GM18519 (cell line): ENCODE results near the gene NEU2.

ENCODE experiments used
- ATAC-seq: cut with Tn5 transposase; IDR thresholded peaks from one replicate; pipeline ENCODE4 v1.9.1; 2021; ENCODE audit warnings: mild to moderate bottlenecking, moderate library complexity; ENCODE audit not compliant: unreplicated experiment, low FRiP score

Gene NEU2

DNA sequence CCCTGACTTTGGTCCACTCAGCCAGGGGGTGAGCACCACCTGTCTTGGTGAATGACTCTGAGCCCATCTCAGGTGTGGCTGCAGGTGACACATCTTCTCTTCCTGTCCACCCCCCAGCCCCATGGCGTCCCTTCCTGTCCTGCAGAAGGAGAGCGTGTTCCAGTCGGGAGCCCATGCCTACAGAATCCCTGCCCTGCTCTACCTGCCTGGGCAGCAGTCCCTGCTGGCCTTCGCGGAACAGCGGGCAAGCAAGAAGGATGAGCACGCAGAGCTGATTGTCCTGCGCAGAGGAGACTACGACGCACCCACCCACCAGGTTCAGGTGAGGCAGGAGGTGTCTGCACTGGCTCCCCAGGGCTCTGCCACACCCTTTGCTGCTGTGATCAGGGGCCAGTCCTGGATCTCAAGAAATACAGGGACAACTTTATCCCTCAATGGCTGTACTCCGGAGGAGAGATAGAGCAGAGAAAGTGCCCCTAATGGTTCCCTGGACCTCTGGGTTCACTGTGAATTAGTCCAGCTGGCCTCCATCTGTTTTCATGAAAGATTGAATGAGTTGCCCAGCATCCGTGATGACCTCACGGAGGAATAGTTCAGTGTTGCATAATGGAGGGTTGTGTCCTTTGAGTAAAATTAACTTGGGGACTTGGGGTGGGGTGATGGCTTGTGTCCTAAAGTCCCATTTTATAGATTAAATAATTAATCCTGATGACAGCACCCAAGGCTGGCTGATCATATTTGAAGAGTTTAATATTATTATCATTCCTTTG lies at the start of gene NEU2:
Gene NEU2, plus strand, starts transcription at position 122 of the 770 bp plus-strand sequence. Its CDS starts 0 bp downstream, at position 122.
- no peak for ATAC-seq

- no peak for ATAC-seq
Observed at GRCh38 chr2:232982926-232983668, 49.4 kb upstream of the NEU2 start.

GRCh38 chr2:232983669-232984140 lies 48.8 kb upstream of the NEU2 start:
- ATAC-seq, result no peak

DNA sequence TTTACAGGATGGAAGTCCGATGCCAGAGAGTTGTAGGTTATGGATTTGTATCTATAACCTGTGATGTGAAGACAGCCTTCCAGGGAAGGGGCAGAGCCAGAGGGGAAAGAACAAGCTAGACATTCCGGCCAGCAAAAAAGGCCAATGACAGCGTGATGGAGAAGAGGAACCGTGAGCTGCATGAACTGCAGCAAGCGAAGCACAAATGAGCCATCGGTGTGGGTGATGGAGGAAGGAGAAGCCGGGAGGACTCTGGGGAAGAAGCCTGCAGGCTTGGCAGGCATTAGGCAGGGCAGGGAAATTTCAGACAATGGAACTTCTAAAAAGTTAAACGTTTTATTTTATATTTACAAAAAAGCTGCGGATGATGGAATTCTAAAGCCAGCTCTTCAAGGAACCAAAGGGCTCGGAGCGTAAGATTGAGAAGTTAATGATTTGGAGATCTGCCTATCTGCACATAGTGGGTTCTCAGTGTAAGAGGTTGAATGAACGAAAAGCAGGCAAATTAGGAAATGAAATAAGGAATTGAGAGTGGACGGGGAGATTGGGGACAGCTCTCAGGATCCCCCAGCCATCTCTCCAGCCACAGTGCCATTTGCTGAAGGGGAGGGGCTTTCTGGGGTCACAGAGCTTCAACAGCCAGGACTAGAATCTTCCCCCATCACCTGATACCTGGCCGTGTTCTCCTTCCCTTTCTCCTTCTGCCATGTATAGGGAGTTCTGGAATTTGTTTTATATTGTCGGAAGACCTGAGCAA lies 47.8 kb upstream of the NEU2 start:
- no peak for ATAC-seq

DNA sequence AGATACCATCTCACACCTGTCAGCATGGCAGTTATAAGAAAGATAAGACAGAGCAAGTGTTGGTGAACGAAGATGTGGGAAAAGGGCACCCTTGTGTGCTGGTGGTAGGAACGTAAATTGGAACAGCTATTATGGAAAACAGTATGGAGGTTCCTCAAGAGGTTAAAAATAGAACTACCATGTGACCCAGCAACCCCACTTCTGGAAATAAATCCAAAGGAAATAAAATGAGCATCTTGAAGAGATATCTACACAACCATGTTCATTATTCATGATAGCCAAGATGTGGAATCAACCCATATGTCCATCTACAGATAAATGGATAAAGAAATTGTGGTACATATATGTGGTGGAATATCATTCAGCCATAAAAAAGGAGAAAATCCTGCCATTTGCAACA lies 46.3 kb upstream of the NEU2 start:
- no peak for ATAC-seq

DNA sequence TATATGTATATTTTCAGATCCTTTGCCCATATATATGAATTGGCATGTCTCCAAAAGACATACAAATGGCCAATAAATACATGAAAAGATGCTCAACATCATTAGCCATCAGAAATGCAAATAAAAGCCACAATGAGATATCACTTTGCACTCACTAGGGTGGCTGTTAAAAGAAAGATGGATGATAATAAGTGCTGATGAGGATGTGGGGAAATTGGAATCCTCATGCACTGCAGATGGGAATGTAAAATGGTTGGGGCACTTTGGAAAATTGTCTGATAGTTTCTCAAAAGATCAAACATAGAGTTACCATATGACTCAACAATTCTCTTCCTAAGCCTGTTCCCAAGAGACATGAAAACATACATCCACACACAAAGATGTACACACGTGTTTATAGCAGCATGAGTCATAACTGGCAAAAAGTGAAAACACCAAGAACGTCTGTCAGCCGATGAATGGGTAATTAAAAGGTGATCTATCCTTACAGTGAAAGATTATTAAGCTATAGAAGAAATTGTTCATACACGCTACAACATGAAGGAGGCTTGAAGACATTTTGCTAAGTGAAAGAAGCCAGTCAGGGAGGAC lies 39.1 kb upstream of the NEU2 start:
- no peak for ATAC-seq

- no peak for ATAC-seq
Observed at GRCh38 chr2:232994446-232994845, 38.0 kb upstream of the NEU2 start.

- no peak for ATAC-seq
Observed at GRCh38 chr2:232997749-232998665, 34.5 kb upstream of the NEU2 start.

GRCh38 chr2:232998666-232998985 lies 33.8 kb upstream of the NEU2 start:
- no peak for ATAC-seq

- ATAC-seq, result no peak
Observed at GRCh38 chr2:232999354-232999753, 33.1 kb upstream of the NEU2 start.

GRCh38 chr2:233000886-233001750 lies 31.4 kb upstream of the NEU2 start:
- ATAC-seq, result no peak

DNA sequence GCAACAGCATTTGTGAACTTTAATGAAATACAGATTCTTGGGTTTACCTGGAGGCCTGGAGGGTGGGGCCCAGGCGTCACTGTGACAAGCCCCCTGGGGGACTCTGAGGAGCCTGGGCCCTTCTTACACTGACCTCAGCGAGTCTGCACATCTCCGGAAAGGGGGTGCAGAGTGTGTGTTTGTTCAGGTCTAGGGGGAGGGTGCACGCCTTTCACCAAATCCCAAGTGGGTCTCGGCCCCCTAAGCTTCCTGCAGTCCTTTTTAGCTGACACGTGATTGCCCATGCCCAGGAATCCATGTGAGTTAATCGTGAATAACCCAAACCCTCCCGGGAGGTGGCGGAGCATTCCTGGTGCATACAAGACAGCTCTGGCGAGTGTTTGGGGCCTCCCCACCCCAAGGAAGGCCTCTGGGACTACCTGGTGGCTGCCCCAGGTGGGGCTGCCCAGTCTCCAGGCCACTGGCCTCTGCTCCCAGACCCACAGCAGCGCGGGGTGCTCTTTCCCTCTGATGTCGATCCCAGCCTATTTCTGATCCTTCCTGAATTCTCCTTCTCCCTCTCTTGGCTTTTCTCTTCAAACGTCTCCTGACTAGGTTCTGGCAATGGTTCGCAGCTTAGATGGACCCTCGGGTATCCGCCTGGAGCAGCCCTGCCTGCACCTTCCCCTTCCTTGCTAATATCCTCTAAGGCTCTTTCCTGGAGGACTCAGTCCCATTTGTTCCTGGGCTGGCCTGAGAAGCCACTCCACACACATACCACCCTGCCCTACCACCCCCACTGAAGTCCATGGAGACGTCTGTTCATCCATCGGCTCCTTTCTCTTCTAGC lies 29.4 kb upstream of the NEU2 start:
- no peak for ATAC-seq

- ATAC-seq, result no peak
Observed at GRCh38 chr2:233003658-233004555, 28.6 kb upstream of the NEU2 start.

GRCh38 chr2:233005096-233005495 lies 27.4 kb upstream of the NEU2 start:
- no peak for ATAC-seq

- ATAC-seq, result no peak
Observed at GRCh38 chr2:233006648-233007047, 25.8 kb upstream of the NEU2 start.

- no peak for ATAC-seq
Observed at GRCh38 chr2:233007270-233007669, 25.2 kb upstream of the NEU2 start.

DNA sequence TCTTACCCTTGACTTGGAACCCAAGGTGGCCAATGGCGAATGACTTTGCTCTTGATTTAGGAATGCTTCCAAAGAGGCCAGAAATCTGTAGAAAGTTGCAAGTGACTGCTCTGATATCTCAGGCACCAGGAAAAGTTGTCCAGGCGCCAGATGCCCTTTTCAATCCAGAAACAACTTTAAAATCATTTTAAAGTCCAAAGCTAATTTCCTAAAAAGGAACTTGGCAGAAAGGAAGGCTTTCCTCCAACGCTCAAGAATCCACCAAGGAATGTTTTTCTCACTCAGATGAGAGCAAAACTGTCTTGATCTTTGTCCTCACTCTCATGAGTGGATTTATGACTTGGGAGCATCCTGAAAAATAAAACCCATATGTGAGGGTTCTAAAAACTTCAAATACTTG lies 24.7 kb upstream of the NEU2 start:
- ATAC-seq, result no peak
